ENCODE measurements around the gene ITGAE.

ITGAE gene

DNA sequence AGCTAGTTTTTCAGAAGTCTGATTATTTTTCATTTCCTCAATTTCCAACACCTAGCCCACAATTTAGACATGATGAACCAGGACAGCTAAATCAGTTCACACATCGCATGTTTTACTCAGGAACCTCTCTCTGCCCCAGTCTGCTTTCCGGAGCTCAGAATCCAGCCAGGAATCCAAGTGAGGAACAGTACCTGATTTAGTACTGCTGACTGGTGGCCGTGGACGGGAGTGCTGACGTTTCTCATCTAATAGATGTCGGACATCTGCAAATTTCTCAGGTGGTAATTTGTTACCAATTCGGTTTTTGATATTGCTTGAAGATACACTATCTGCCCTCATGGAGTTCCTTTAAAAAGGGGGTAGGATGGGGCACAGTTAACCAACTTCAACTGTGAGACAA, 14.9 kb upstream of the ITGAE start:
- H3K27ac ChIP-seq (ENCODE audit: low read length, poor library complexity, severe bottlenecking), result no peak overlapping the region
- no peak overlapping the region for H3K4me2 ChIP-seq (ENCODE audit: low read length, poor library complexity, severe bottlenecking)
- no peak overlapping the region for H2BK12ac ChIP-seq (ENCODE audit: low read length in 2 of 2)
- peaks cover 14% of the 10 kb centered on the region for H3K79me1 ChIP-seq (replicated peaks; ENCODE audit: low read length, poor library complexity, severe bottlenecking)
- no peak overlapping the region for H2AFZ ChIP-seq (ENCODE audit: low read depth, low read length)
- H2BK120ac ChIP-seq (ENCODE audit: low read depth, low read length), result no peak overlapping the region
- whole genome bisulfite sequencing, result 93% methylated on average over 7 of the region's 7 CpGs
- no peak overlapping the region for H4K91ac ChIP-seq (ENCODE audit: low read length)
- peaks cover 48 to 94% of the 10 kb centered on the region in 2 experiments for H3K36me3 ChIP-seq (ENCODE audit: control insufficient read depth in 1 of 2, insufficient read depth in 2 of 2, low read depth in 1 of 2, low read length in 2 of 2)
- H2BK5ac ChIP-seq (ENCODE audit: low read depth, low read length, poor library complexity, severe bottlenecking), result no peak overlapping the region
- no peak overlapping the region for H3K14ac ChIP-seq (ENCODE audit: low read length in 2 of 2)
- peaks cover 6% of the 10 kb centered on the region for H3K4me1 ChIP-seq (ENCODE audit: control insufficient read depth, insufficient read depth, low read depth, low read length)
- no peaks in the 10 kb centered on the region for H3K27me3 ChIP-seq (ENCODE audit: control insufficient read depth in 1 of 2, insufficient read depth in 1 of 2, low read length in 2 of 2)
- H3K4ac ChIP-seq (ENCODE audit: low read depth in 1 of 2, low read length in 2 of 2), result no peak overlapping the region
- no peak for DNase-seq
- H3K4me3 ChIP-seq (ENCODE audit: insufficient read depth in 1 of 2, low read depth in 1 of 2, low read length in 2 of 2), result no peak overlapping the region
- H3K9ac ChIP-seq (ENCODE audit: low read length), result no peak overlapping the region
- no peaks in the 10 kb centered on the region for H3K9me3 ChIP-seq (ENCODE audit: control insufficient read depth, low read length)
- H3K23ac ChIP-seq (ENCODE audit: low read length in 2 of 2), result no peak overlapping the region
- no peak overlapping the region for H4K8ac ChIP-seq (ENCODE audit: low read length)
- no peak overlapping the region for H2BK15ac ChIP-seq (ENCODE audit: low read depth, poor library complexity, severe bottlenecking)
- no peak overlapping the region for H2AK5ac ChIP-seq (ENCODE audit: low read length, severe bottlenecking)
- H3K18ac ChIP-seq (ENCODE audit: low read depth in 1 of 2, low read length in 2 of 2), result no peak overlapping the region

DNA sequence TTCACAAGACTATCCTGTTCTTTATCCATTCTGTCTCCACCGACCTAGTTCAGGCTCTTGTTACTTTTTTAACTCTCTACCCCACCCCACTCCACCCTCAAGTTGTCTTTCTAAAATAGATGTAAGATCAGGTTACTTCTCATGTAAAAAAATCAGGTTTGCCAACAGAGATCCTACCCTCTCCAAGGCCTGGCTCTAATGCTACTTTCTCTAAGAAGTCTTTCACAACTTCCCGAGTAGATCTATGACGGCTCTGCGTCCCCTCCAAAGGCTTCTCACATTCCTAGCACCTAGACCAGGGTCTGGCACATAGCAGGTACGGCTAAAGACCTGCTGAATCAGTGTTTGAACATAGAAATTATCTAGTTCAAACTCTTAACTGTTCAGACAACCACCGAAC, 14.1 kb upstream of the ITGAE start:
- Histone ChIP-seq H3K4me3 (ENCODE audit: insufficient read depth in 1 of 2, low read depth in 1 of 2, low read length in 2 of 2) (no peak overlapping the region), H2AFZ (ENCODE audit: low read depth, low read length) (no peak overlapping the region), H2BK120ac (ENCODE audit: low read depth, low read length) (no peak overlapping the region), H3K4ac (ENCODE audit: low read depth in 1 of 2, low read length in 2 of 2) (no peak overlapping the region), H2BK5ac (ENCODE audit: low read depth, low read length, poor library complexity, severe bottlenecking) (no peak overlapping the region), H3K9ac (ENCODE audit: low read length) (no peak overlapping the region), H3K4me2 (ENCODE audit: low read length, poor library complexity, severe bottlenecking) (no peak overlapping the region), H2BK15ac (ENCODE audit: low read depth, poor library complexity, severe bottlenecking) (no peak overlapping the region), H4K91ac (ENCODE audit: low read length) (no peak overlapping the region), H2AK5ac (ENCODE audit: low read length, severe bottlenecking) (no peak overlapping the region), H3K36me3 (ENCODE audit: control insufficient read depth in 1 of 2, insufficient read depth in 2 of 2, low read depth in 1 of 2, low read length in 2 of 2) (peaks cover 53 to 95% of the 10 kb centered on the region in 2 experiments), H4K8ac (ENCODE audit: low read length) (no peak overlapping the region), H3K18ac (ENCODE audit: low read depth in 1 of 2, low read length in 2 of 2) (no peak overlapping the region), H2BK12ac (ENCODE audit: low read length in 2 of 2) (no peak overlapping the region), H3K27me3 (ENCODE audit: control insufficient read depth in 1 of 2, insufficient read depth in 1 of 2, low read length in 2 of 2) (no peaks in the 10 kb centered on the region), H3K4me1 (ENCODE audit: control insufficient read depth, insufficient read depth, low read depth, low read length) (peaks cover 7% of the 10 kb centered on the region), H3K23ac (ENCODE audit: low read length in 2 of 2) (no peak overlapping the region), H3K79me1 (replicated peaks; ENCODE audit: low read length, poor library complexity, severe bottlenecking) (peaks cover 14% of the 10 kb centered on the region), H3K9me3 (ENCODE audit: control insufficient read depth, low read length) (no peaks in the 10 kb centered on the region), H3K14ac (ENCODE audit: low read length in 2 of 2) (no peak overlapping the region), H3K27ac (ENCODE audit: low read length, poor library complexity, severe bottlenecking) (no peak overlapping the region)
- DNase-seq, result no peak
- 92% methylated on average over 4 of the region's 6 CpGs for WGBS

DNA sequence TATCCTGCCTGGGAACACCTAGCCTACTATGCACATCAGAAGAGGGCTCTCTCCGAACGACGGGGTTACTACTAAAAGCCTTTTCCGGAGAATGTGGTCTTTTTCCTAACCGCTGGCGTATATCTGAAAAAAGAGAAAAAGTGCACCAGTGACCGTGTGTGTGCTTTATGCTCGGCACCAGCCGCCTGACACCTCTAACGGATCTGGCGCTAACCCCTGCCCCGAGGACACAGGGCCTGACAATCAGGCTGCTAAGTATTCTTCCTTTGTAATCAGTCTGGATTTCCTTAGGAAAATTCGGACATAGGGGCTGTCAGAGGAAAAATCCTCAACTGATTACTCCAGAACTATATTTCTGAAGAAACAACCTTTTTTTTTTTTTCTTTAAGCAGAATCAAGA, 13.4 kb upstream of the ITGAE start:
- Histone ChIP-seq H3K79me1 (replicated peaks; ENCODE audit: low read length, poor library complexity, severe bottlenecking) (peaks cover 14% of the 10 kb centered on the region), H2BK15ac (ENCODE audit: low read depth, poor library complexity, severe bottlenecking) (no peak overlapping the region), H3K4me1 (ENCODE audit: control insufficient read depth, insufficient read depth, low read depth, low read length) (peaks cover 7% of the 10 kb centered on the region), H3K27ac (ENCODE audit: low read length, poor library complexity, severe bottlenecking) (no peak overlapping the region), H4K8ac (ENCODE audit: low read length) (no peak overlapping the region), H2BK12ac (ENCODE audit: low read length in 2 of 2) (no peak overlapping the region), H2AFZ (ENCODE audit: low read depth, low read length) (no peak overlapping the region), H3K4me3 (ENCODE audit: insufficient read depth in 1 of 2, low read depth in 1 of 2, low read length in 2 of 2) (no peak overlapping the region), H3K4ac (ENCODE audit: low read depth in 1 of 2, low read length in 2 of 2) (no peak overlapping the region), H3K9ac (ENCODE audit: low read length) (no peak overlapping the region), H2AK5ac (ENCODE audit: low read length, severe bottlenecking) (no peak overlapping the region), H2BK5ac (ENCODE audit: low read depth, low read length, poor library complexity, severe bottlenecking) (no peak overlapping the region), H3K14ac (ENCODE audit: low read length in 2 of 2) (no peak overlapping the region), H3K4me2 (ENCODE audit: low read length, poor library complexity, severe bottlenecking) (no peak overlapping the region), H2BK120ac (ENCODE audit: low read depth, low read length) (no peak overlapping the region), H3K18ac (ENCODE audit: low read depth in 1 of 2, low read length in 2 of 2) (no peak overlapping the region), H3K23ac (ENCODE audit: low read length in 2 of 2) (no peak overlapping the region), H3K27me3 (ENCODE audit: control insufficient read depth in 1 of 2, insufficient read depth in 1 of 2, low read length in 2 of 2) (no peaks in the 10 kb centered on the region), H3K9me3 (ENCODE audit: control insufficient read depth, low read length) (no peaks in the 10 kb centered on the region), H3K36me3 (ENCODE audit: control insufficient read depth in 1 of 2, insufficient read depth in 2 of 2, low read depth in 1 of 2, low read length in 2 of 2) (peaks cover 51 to 92% of the 10 kb centered on the region in 2 experiments), H4K91ac (ENCODE audit: low read length) (no peak overlapping the region)
- 93% methylated on average over 13 of the region's 13 CpGs for WGBS
- DNase-seq, result no peak

DNA sequence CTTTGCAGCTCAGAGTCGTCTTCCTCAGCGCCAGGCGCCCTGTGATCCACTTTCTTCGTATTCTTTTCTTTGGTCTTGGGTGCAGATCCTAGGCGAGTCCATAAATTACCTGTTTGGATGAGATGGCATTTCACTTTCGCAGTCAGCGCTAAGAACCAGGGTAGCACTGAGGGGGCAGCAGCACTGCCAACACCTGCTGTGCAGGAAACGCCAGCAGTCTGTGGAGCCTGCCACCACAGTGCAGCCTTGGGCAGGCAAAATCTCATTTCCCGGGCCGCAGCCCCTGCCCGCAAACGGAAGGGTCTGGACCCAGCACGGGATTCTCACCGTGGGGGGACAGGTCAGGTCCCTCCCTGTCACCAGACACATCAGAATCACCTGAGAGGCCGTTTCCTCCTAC, 12.2 kb upstream of the ITGAE start:
- Histone ChIP-seq H3K14ac (ENCODE audit: low read length in 2 of 2) (no peak overlapping the region), H2BK12ac (ENCODE audit: low read length in 2 of 2) (no peak overlapping the region), H4K8ac (ENCODE audit: low read length) (no peak overlapping the region), H3K4ac (ENCODE audit: low read depth in 1 of 2, low read length in 2 of 2) (no peak overlapping the region), H3K9me3 (ENCODE audit: control insufficient read depth, low read length) (no peaks in the 10 kb centered on the region), H3K79me1 (replicated peaks; ENCODE audit: low read length, poor library complexity, severe bottlenecking) (peaks cover 14% of the 10 kb centered on the region), H3K4me3 (ENCODE audit: insufficient read depth in 1 of 2, low read depth in 1 of 2, low read length in 2 of 2) (no peak overlapping the region), H2AK5ac (ENCODE audit: low read length, severe bottlenecking) (no peak overlapping the region), H2BK120ac (ENCODE audit: low read depth, low read length) (no peak overlapping the region), H3K23ac (ENCODE audit: low read length in 2 of 2) (no peak overlapping the region), H3K27ac (ENCODE audit: low read length, poor library complexity, severe bottlenecking) (no peak overlapping the region), H3K4me2 (ENCODE audit: low read length, poor library complexity, severe bottlenecking) (no peak overlapping the region), H3K4me1 (ENCODE audit: control insufficient read depth, insufficient read depth, low read depth, low read length) (peaks cover 8% of the 10 kb centered on the region), H3K9ac (ENCODE audit: low read length) (no peak overlapping the region), H4K91ac (ENCODE audit: low read length) (no peak overlapping the region), H3K36me3 (ENCODE audit: control insufficient read depth in 1 of 2, insufficient read depth in 2 of 2, low read depth in 1 of 2, low read length in 2 of 2) (peaks cover 42 to 87% of the 10 kb centered on the region in 2 experiments), H3K18ac (ENCODE audit: low read depth in 1 of 2, low read length in 2 of 2) (no peak overlapping the region), H2BK15ac (ENCODE audit: low read depth, poor library complexity, severe bottlenecking) (no peak overlapping the region), H2AFZ (ENCODE audit: low read depth, low read length) (no peak overlapping the region), H3K27me3 (ENCODE audit: control insufficient read depth in 1 of 2, insufficient read depth in 1 of 2, low read length in 2 of 2) (no peaks in the 10 kb centered on the region), H2BK5ac (ENCODE audit: low read depth, low read length, poor library complexity, severe bottlenecking) (no peak overlapping the region)
- no peak for DNase-seq
- 97% methylated on average over 14 of the region's 15 CpGs for WGBS

All from mesenchymal stem cell (in vitro differentiated cells and primary cell).